H1 (cell line): ENCODE results near the gene ABLIM1. TPM values are rescaled to one million over a fixed set of nuclear protein-coding genes. Genes with fewer than 3 reads are reported as not detected.

Source experiments
- CTCF ChIA-PET: fragments of 300-600 bp; sonication (Branson Sonifier 250); formaldehyde crosslinking; loops from one replicate; lab custom pipeline; 2021; ENCODE audit not compliant: partially characterized antibody; lab: Charles Lee
- POLR2A ChIA-PET: fragments of 300-600 bp; sonication (Branson Sonifier 250); formaldehyde crosslinking; loops from one replicate; lab custom pipeline; 2021; ENCODE audit warnings: inconsistent platforms; ENCODE audit not compliant: partially characterized antibody; lab: Charles Lee
- DNase-seq, 2 experiments: peaks; one replicate each; pipeline versions ENCODE4 v3.0.0 to v3.0.0-alpha.2; 2010 to 2022; ENCODE audit warnings: low spot score in 2 of 2, low read depth in 1 of 2, mixed read lengths in 1 of 2
- FAIRE-seq: peaks from 2 replicates; lab custom pipeline; 2011; peaks lifted over from hg19 to GRCh38; lab: Jason Lieb, UNC
- H2AFZ ChIP-seq: 2 replicates; pipeline ENCODE4 v1.8.1; 2012; ENCODE audit warnings: low read length, inconsistent platforms
- H2AK5ac ChIP-seq: 2 replicates; pipeline ENCODE4 v1.6.1; 2013; ENCODE audit warnings: low read depth, low read length
- H2BK120ac ChIP-seq: replicated peaks from 2 replicates; pipeline ENCODE3; 2013; ENCODE audit warnings: low read depth, low read length, inconsistent platforms
- H2BK12ac ChIP-seq: 2 replicates; pipeline ENCODE4 v1.6.1; 2013; ENCODE audit warnings: low read depth, low read length
- H2BK15ac ChIP-seq: 2 replicates; pipeline ENCODE4 v1.6.1; 2013; ENCODE audit warnings: low read length
- H2BK20ac ChIP-seq: 2 replicates; pipeline ENCODE4 v1.6.1; 2013; ENCODE audit warnings: low read length
- H2BK5ac ChIP-seq: 2 replicates; pipeline ENCODE4 v1.6.1; 2013; ENCODE audit warnings: low read depth, low read length
- H3K14ac ChIP-seq: 2 replicates; pipeline ENCODE4 v1.6.1; 2013; ENCODE audit warnings: inconsistent platforms; ENCODE audit not compliant: insufficient read length
- H3K18ac ChIP-seq: 2 replicates; pipeline ENCODE4 v1.6.1; 2013; ENCODE audit warnings: low read length; ENCODE audit errors: extremely low read depth
- H3K23ac ChIP-seq: 2 replicates; pipeline ENCODE4 v1.6.1; 2013; ENCODE audit warnings: inconsistent platforms; ENCODE audit not compliant: insufficient read length
- H3K23me2 ChIP-seq: 2 replicates; pipeline ENCODE4 v1.6.1; 2013; ENCODE audit warnings: low read depth, low read length
- H3K27ac ChIP-seq: 2 replicates; pipeline ENCODE4 v1.6.1; 2011; ENCODE audit warnings: low read depth, low read length, inconsistent platforms
- H3K27me3 ChIP-seq, 4 experiments: replicated peaks in 1 of 4; 1 replicate in 1 of 4; 2 replicates in 3 of 4; pipeline versions ENCODE4 v1.6.1 to v1.8.1; 2011 to 2013; ENCODE audit warnings: low read length in 3 of 4, mild to moderate bottlenecking in 3 of 4, inconsistent platforms in 2 of 4, mixed read lengths in 2 of 4, moderate library complexity in 1 of 4; ENCODE audit not compliant: control insufficient read depth in 3 of 4, insufficient read depth in 3 of 4; ENCODE audit errors: extremely low read depth in 1 of 4
- H3K36me3 ChIP-seq, 4 experiments: 2 replicates each; pipeline versions ENCODE4 v1.6.1 to v1.8.1; 2011 to 2013; ENCODE audit warnings: mild to moderate bottlenecking in 4 of 4, low read length in 3 of 4, moderate library complexity in 2 of 4, control low read depth in 1 of 4, inconsistent platforms in 1 of 4; ENCODE audit not compliant: insufficient read depth in 4 of 4, control insufficient read depth in 2 of 4
- H3K4ac ChIP-seq: replicated peaks from 2 replicates; pipeline ENCODE3; 2013; ENCODE audit warnings: low read length, low read depth, mixed read lengths, inconsistent platforms; ENCODE audit not compliant: insufficient read length
- H3K4me1 ChIP-seq, 4 experiments: replicated peaks in 1 of 4; 1 replicate in 1 of 4; 2 replicates in 3 of 4; pipeline versions ENCODE4 v1.6.1 to v1.8.1; 2011 to 2013; ENCODE audit warnings: low read length in 3 of 4, inconsistent platforms in 2 of 4, mixed read lengths in 1 of 4; ENCODE audit not compliant: insufficient read depth in 4 of 4, control insufficient read depth in 3 of 4
- H3K4me2 ChIP-seq, 2 experiments: 2 replicates each; pipeline versions ENCODE4 v1.6.1 to v1.8.1; 2011 to 2013; ENCODE audit warnings: low read depth in 2 of 2, low read length in 2 of 2, control low read depth in 1 of 2, inconsistent platforms in 1 of 2, mild to moderate bottlenecking in 1 of 2; ENCODE audit not compliant: insufficient read depth in 1 of 2
- H3K4me3 ChIP-seq, 4 experiments: fragments of 200-600, 300-600 bp in 1 of 4; sonication (generic), shearing (Covaris generic), sonication (Bioruptor Twin) in 1 of 4; 2 replicates each; pipeline versions ENCODE4 v1.5.1 to v1.8.1; 2011 to 2016; ENCODE audit warnings: low read length in 4 of 4, low read depth in 3 of 4, control low read depth in 2 of 4, inconsistent platforms in 2 of 4, mild to moderate bottlenecking in 2 of 4, mixed read lengths in 1 of 4, moderate library complexity in 1 of 4; ENCODE audit not compliant: insufficient read depth in 2 of 4; ENCODE audit errors: extremely low read depth in 1 of 4
- H3K56ac ChIP-seq: replicated peaks from 2 replicates; pipeline ENCODE3; 2013; ENCODE audit warnings: low read depth, mild to moderate bottlenecking, mixed read lengths, low read length, inconsistent platforms; ENCODE audit not compliant: insufficient read length
- H3K79me1 ChIP-seq: 2 replicates; pipeline ENCODE4 v1.6.1; 2013; ENCODE audit warnings: low read depth, low read length, control low read depth
- H3K79me2 ChIP-seq, 2 experiments: 2 replicates each; pipeline versions ENCODE4 v1.6.1 to v1.8.1; 2012 to 2013; ENCODE audit warnings: low read length in 2 of 2, mild to moderate bottlenecking in 2 of 2, inconsistent platforms in 1 of 2; ENCODE audit not compliant: insufficient read depth in 2 of 2, control insufficient read depth in 1 of 2
- H3K9ac ChIP-seq, 4 experiments: replicated peaks in 1 of 4; 1 replicate in 1 of 4; 2 replicates in 3 of 4; pipeline versions ENCODE4 v1.6.1 to v1.8.1; 2011 to 2013; ENCODE audit warnings: low read depth in 3 of 4, low read length in 3 of 4, control low read depth in 2 of 4, mild to moderate bottlenecking in 2 of 4, moderate library complexity in 2 of 4, inconsistent platforms in 1 of 4; ENCODE audit errors: extremely low read depth in 1 of 4
- H3K9me3 ChIP-seq, 2 experiments: 2 replicates each; pipeline versions ENCODE4 v1.6.1 to v1.8.1; 2012 to 2013; ENCODE audit warnings: mild to moderate bottlenecking in 2 of 2, moderate library complexity in 2 of 2, control low read depth in 1 of 2, inconsistent platforms in 1 of 2, low read depth in 1 of 2, low read length in 1 of 2, mixed read lengths in 1 of 2; ENCODE audit not compliant: insufficient read depth in 2 of 2
- H4K20me1 ChIP-seq, 2 experiments: replicated peaks in 1 of 2; 2 replicates each; pipeline versions ENCODE3 to v1.8.1; 2011 to 2013; ENCODE audit warnings: inconsistent platforms in 2 of 2, low read length in 2 of 2, mild to moderate bottlenecking in 1 of 2; ENCODE audit not compliant: insufficient read depth in 2 of 2, control insufficient read depth in 1 of 2
- H4K5ac ChIP-seq: 2 replicates; pipeline ENCODE4 v1.6.1; 2013; ENCODE audit warnings: low read length, low read depth, mixed read lengths, inconsistent platforms; ENCODE audit not compliant: insufficient read length
- H4K8ac ChIP-seq: 2 replicates; pipeline ENCODE4 v1.8.0; 2013; ENCODE audit warnings: mild to moderate bottlenecking, moderate library complexity, low read length, inconsistent platforms; ENCODE audit not compliant: insufficient read depth; ENCODE audit errors: extremely low read depth
- H4K91ac ChIP-seq: replicated peaks from 2 replicates; pipeline ENCODE3; 2013; ENCODE audit warnings: low read length, mixed read lengths, inconsistent platforms; ENCODE audit not compliant: insufficient read length
- GABPA ChIP-seq: IDR thresholded peaks from 2 replicates; pipeline ENCODE4 v1.6.1; 2011; ENCODE audit warnings: mild to moderate bottlenecking, low read length, moderate library complexity, borderline replicate concordance; ENCODE audit not compliant: insufficient read depth
- SP4 ChIP-seq: IDR thresholded peaks from 2 replicates; pipeline ENCODE4 v1.6.1; 2012; ENCODE audit warnings: low read length, inconsistent platforms
- WGBS, 2 experiments: shearing (Covaris generic) in 1 of 2; methylation state at CpG; one replicate each; pipeline versions ENCODE4 v1.1.6 to v1.1.7; 2013 to 2015; ENCODE audit warnings: low lambda C conversion rate in 2 of 2, mixed read lengths in 2 of 2, inconsistent platforms in 1 of 2, low coverage in 1 of 2, missing lambda C conversion rate in 1 of 2; ENCODE audit not compliant: insufficient replicate concordance in 2 of 2, insufficient coverage in 1 of 2, insufficient read length in 1 of 2; ENCODE audit errors: extremely low coverage in 1 of 2, missing lambda C conversion rate in 1 of 2; 5-methylcytosine and 5-hydroxymethylcytosine counted together
- polyA plus RNA-seq, 7 experiments: library from polyadenylated mRNA; depleted of rRNA in 3 of 7; stranded (reverse) in 5 of 7; unstranded in 2 of 7; fragments of >200 nt in 5 of 7; fragments of 200-250 nt in 2 of 7; gene quantifications; 1 replicate in 5 of 7; 2 replicates in 1 of 7; 4 replicates in 1 of 7; pipeline versions ENCODE4 v1.2.1 to v1.2.3, GENCODE V29; 2011 to 2013; ENCODE audit warnings: missing spikeins in 2 of 7, mixed read lengths in 2 of 7
- total RNA-seq: library from RNA; stranded (reverse); fragmentation: NEBNext Ultra II Directional; extraction: Animal tissue kit (Norgen Biotek cat#: 25700); gene quantifications from 2 replicates; pipeline ENCODE4 v1.2.1, GENCODE V29; 2021

ABLIM1 gene
- total and polyA plus RNA-seq, 2 of the 8 experiments (the other 6 are each of a cell fraction or from before 2014, with no cell fraction given), result 51.2 to 51.7 TPM

DNA sequence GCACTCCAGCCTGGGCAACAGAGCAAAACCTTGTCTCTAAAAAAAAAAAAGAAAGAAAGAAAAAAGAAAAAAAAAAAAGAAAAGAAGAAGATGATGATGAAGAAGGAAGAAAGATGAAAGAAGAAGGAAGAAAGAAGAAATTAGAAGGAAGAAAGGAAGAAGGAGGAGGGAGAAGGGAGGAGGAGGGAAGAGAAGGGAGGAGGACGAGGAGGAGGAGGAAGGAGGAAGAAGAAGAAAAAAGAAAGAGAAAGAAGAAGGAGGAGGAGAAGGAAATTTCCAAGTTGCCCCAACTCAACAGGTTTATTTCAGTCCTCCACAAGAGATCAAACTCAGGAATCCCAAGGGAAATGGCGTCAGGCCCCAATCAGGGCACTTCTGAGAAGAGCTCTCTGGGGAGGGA lies 115.7 kb downstream of the ABLIM1 start:
- Histone ChIP-seq H2BK12ac (no peak overlapping the region), H3K4me3 (no peak overlapping the region), H3K36me3 (no peaks in the 10 kb centered on the region), H2BK15ac (no peak overlapping the region), H3K4me2 (no peak overlapping the region), H4K20me1 (no peaks in the 10 kb centered on the region), H3K79me2 (no peaks in the 10 kb centered on the region), H3K56ac (no peak overlapping the region), H3K27me3 (peaks cover 0 to 6% (median 0%) of the 10 kb centered on the region in 4 experiments; a peak in 2 of 7 replicates), H3K9ac (no peak overlapping the region), H3K4me1 (peaks cover 6 to 11% (median 9%) of the 10 kb centered on the region in 4 experiments), H2AFZ (no peak overlapping the region), H3K14ac (no peak overlapping the region), H4K5ac (no peak overlapping the region), H2BK5ac (no peak overlapping the region), H3K79me1 (no peaks in the 10 kb centered on the region), H2BK120ac (no peak overlapping the region), H2BK20ac (no peak overlapping the region), H3K18ac (no peak overlapping the region), H3K23ac (no peak overlapping the region), H3K9me3 (no peaks in the 10 kb centered on the region), H4K8ac (no peak overlapping the region), H3K4ac (no peak overlapping the region), H2AK5ac (no peak overlapping the region), H3K23me2 (no peaks in the 10 kb centered on the region), H3K27ac (no peak overlapping the region), H4K91ac (no peak overlapping the region)
- WGBS, 2 experiments, result 86% methylated on average over 2 of the region's 2 CpGs; no CpG with 5 or more reads in 1 of the 2 experiments
- no peak for DNase-seq
- CTCF ChIA-PET, result interaction anchor here (1.1 to 6.4 kb wide), 5 partner anchors 8 to 279 kb away, joined by 5 to 48 read pairs (median 5); partner anchors contain the start of gene FHIP2A
- no peak for FAIRE-seq
- POLR2A ChIA-PET, result interaction anchor here (0.5 kb wide), 1 partner anchor 62 kb away, joined by 3 read pairs; no protein-coding TSS in a partner anchor
- TF ChIP-seq SP4 (no peak), GABPA (no peak)
